HG03565 (cell line): Measurements from ENCODE around the gene PGLYRP3.

Experiments
- ATAC-seq: cut with Tn5 transposase; IDR thresholded peaks from one replicate; pipeline ENCODE4 v1.9.1; 2021; ENCODE audit warnings: mild to moderate bottlenecking, moderate library complexity; ENCODE audit not compliant: unreplicated experiment

PGLYRP3 gene

GRCh38 chr1:153261281-153262069 is 51.3 kb downstream of the PGLYRP3 start:
- ATAC-seq = no peak

- ATAC-seq = no peak
Observed at GRCh38 chr1:153260585-153261280, 52.0 kb downstream of the PGLYRP3 start.

GRCh38 chr1:153259387-153259786 is 53.4 kb downstream of the PGLYRP3 start, which contains the start of gene LORICRIN:
LORICRIN (plus strand) TSS chr1:153259687; CDS start chr1:153260950, 1,263 bp downstream.
- no peak for ATAC-seq

- ATAC-seq = no peak
Observed at GRCh38 chr1:153253693-153254092, 59.1 kb downstream of the PGLYRP3 start.

- no peak for ATAC-seq
Observed at GRCh38 chr1:153253076-153253475, 59.7 kb downstream of the PGLYRP3 start.

- ATAC-seq = no peak
Observed at GRCh38 chr1:153251988-153252387, 60.8 kb downstream of the PGLYRP3 start.

- ATAC-seq = no peak
Observed at GRCh38 chr1:153251562-153251961, 61.2 kb downstream of the PGLYRP3 start.

GRCh38 chr1:153251087-153251486 is 61.7 kb downstream of the PGLYRP3 start:
- ATAC-seq = no peak

GRCh38 chr1:153250166-153250565 is 62.6 kb downstream of the PGLYRP3 start:
- no peak for ATAC-seq

GRCh38 chr1:153248176-153248879 is 64.4 kb downstream of the PGLYRP3 start:
- ATAC-seq = no peak
